WTC11 (cell line): ENCODE measurements around the gene TRIP10. TPM values are rescaled to one million over a fixed set of nuclear protein-coding genes. Genes with fewer than 3 reads are reported as not detected.

Source experiments
- ATAC-seq: fragments of 200-7000 bp; cut with Tn5 transposase; 2 replicates; pipeline ENCODE4 v1.10.0; 2021; ENCODE audit warnings: mild to moderate bottlenecking, moderate library complexity
- CTCF ChIA-PET: fragments of 300-600 bp; sonication (Branson Sonifier 250); formaldehyde crosslinking; loops from one replicate; lab custom pipeline; 2021; ENCODE audit warnings: antibody characterized with exemption; lab: Charles Lee
- POLR2A ChIA-PET: fragments of 350-600 bp; sonication (Branson Sonifier 250); formaldehyde crosslinking; loops from one replicate; lab custom pipeline; 2021; ENCODE audit warnings: antibody characterized with exemption; lab: Charles Lee
- DNase-seq: peaks from one replicate; pipeline ENCODE4 v3.0.0; 2021; ENCODE audit warnings: low spot score
- H3K27ac Mint-ChIP-seq: 2 replicates; pipeline ENCODE4 v1.8.0; 2021; ENCODE audit warnings: mixed read lengths
- H3K27me3 Mint-ChIP-seq: 2 replicates; pipeline ENCODE4 v1.8.0; 2021; ENCODE audit warnings: low read depth, mild to moderate bottlenecking, moderate library complexity, mixed read lengths
- H3K36me3 Mint-ChIP-seq: 2 replicates; pipeline ENCODE4 v1.8.0; 2021; ENCODE audit warnings: mixed read lengths
- H3K4me1 Mint-ChIP-seq: 2 replicates; pipeline ENCODE4 v1.8.0; 2022; ENCODE audit warnings: mixed read lengths
- H3K4me3 Mint-ChIP-seq: 2 replicates; pipeline ENCODE4 v1.8.0; 2021; ENCODE audit warnings: mild to moderate bottlenecking, moderate library complexity, mixed read lengths
- H3K9me3 Mint-ChIP-seq: 2 replicates; pipeline ENCODE4 v1.8.0; 2021; ENCODE audit warnings: mixed read lengths
- ARID4B ChIP-seq: sonication (generic); formaldehyde crosslinking; IDR thresholded peaks from 2 replicates; pipeline ENCODE4 v1.8.0; 2023; ENCODE audit warnings: missing genetic modification reagents, mild to moderate bottlenecking, borderline replicate concordance
- CBFB ChIP-seq: sonication (generic); formaldehyde crosslinking; IDR thresholded peaks from 2 replicates; pipeline ENCODE4 v1.8.1; 2022; ENCODE audit warnings: mild to moderate bottlenecking, low read depth, missing genetic modification reagents
- CDX4 ChIP-seq: fragments of 250-450 bp; sonication (Bioruptor Pico); IDR thresholded peaks from 2 replicates; pipeline ENCODE4 v1.9.0; 2021; ENCODE audit warnings: moderate library complexity, mild to moderate bottlenecking, inconsistent platforms, borderline replicate concordance
- CTCF ChIP-seq: fragments of 200-600 bp; IDR thresholded peaks from 2 replicates; pipeline ENCODE4 v1.8.0; 2022; ENCODE audit warnings: antibody characterized with exemption
- E2F4 ChIP-seq: sonication (generic); formaldehyde crosslinking; IDR thresholded peaks from 2 replicates; pipeline ENCODE4 v1.8.1; 2022; ENCODE audit warnings: low read depth, mild to moderate bottlenecking, moderate library complexity, missing genetic modification reagents, borderline replicate concordance
- GRHL2 ChIP-seq: fragments of 250-450 bp; sonication (Bioruptor Pico); IDR thresholded peaks from 2 replicates; pipeline ENCODE4 v1.8.0; 2022; ENCODE audit warnings: mild to moderate bottlenecking, moderate library complexity; ENCODE audit not compliant: insufficient replicate concordance, severe bottlenecking
- GTF2I ChIP-seq: fragments of 250-450 bp; sonication (Bioruptor Pico); conservative IDR thresholded peaks from 2 replicates; pipeline ENCODE4 v1.4.0; 2021; ENCODE audit warnings: mild to moderate bottlenecking
- HMGXB4 ChIP-seq: sonication (generic); formaldehyde crosslinking; IDR thresholded peaks from 2 replicates; pipeline ENCODE4 v1.8.1; 2023; ENCODE audit warnings: mild to moderate bottlenecking, moderate library complexity, missing genetic modification reagents
- IRF2 ChIP-seq: sonication (generic); formaldehyde crosslinking; IDR thresholded peaks from 2 replicates; pipeline ENCODE4 v1.8.0; 2022; ENCODE audit warnings: low read depth, missing genetic modification reagents, borderline replicate concordance
- KAT7 ChIP-seq: sonication (generic); formaldehyde crosslinking; IDR thresholded peaks from 2 replicates; pipeline ENCODE4 v1.8.1; 2023; ENCODE audit warnings: missing genetic modification reagents, mild to moderate bottlenecking, borderline replicate concordance
- MXD4 ChIP-seq: fragments of 250-450 bp; sonication (Bioruptor Pico); IDR thresholded peaks from 2 replicates; pipeline ENCODE4 v1.8.0; 2021; ENCODE audit warnings: mild to moderate bottlenecking, moderate library complexity, borderline replicate concordance
- NFATC4 ChIP-seq: fragments of 250-450 bp; sonication (Bioruptor Pico); IDR thresholded peaks from 2 replicates; pipeline ENCODE4 v1.9.0; 2021; ENCODE audit warnings: mild to moderate bottlenecking
- NR2C2 ChIP-seq: sonication (generic); formaldehyde crosslinking; IDR thresholded peaks from 2 replicates; pipeline ENCODE4 v1.8.0; 2022; ENCODE audit warnings: mild to moderate bottlenecking, missing genetic modification reagents
- NR3C1 ChIP-seq: sonication (generic); formaldehyde crosslinking; conservative IDR thresholded peaks from 2 replicates; pipeline ENCODE4 v1.8.1; 2023; ENCODE audit warnings: low read depth, mild to moderate bottlenecking, missing genetic modification reagents
- RORB ChIP-seq: fragments of 250-450 bp; sonication (Bioruptor Pico); IDR thresholded peaks from 2 replicates; pipeline ENCODE4 v1.9.0; 2021; ENCODE audit warnings: mild to moderate bottlenecking
- TP53 ChIP-seq: sonication (generic); formaldehyde crosslinking; IDR thresholded peaks from 2 replicates; pipeline ENCODE4 v1.8.1; 2023; ENCODE audit warnings: mild to moderate bottlenecking, missing genetic modification reagents
- ZNF263 ChIP-seq: sonication (generic); formaldehyde crosslinking; IDR thresholded peaks from 2 replicates; pipeline ENCODE4 v1.8.1; 2022; ENCODE audit warnings: low read depth, mild to moderate bottlenecking, moderate library complexity, missing genetic modification reagents
- total RNA-seq: library from RNA; stranded (reverse); gene quantifications from 3 replicates; pipeline ENCODE4 v1.2.3, GENCODE V29; 2021
- TF ChIP-seq, protein P1 (sequence below): sonication (generic); formaldehyde crosslinking; IDR thresholded peaks from 2 replicates; pipeline ENCODE4 v1.8.0; 2022; ENCODE audit warnings: missing genetic modification reagents
- TF ChIP-seq, protein P2 (sequence below): sonication (generic); formaldehyde crosslinking; IDR thresholded peaks from 2 replicates; pipeline ENCODE4 v1.8.1; 2023; ENCODE audit warnings: mild to moderate bottlenecking, missing genetic modification reagents, moderate library complexity

Gene TRIP10
- total RNA-seq, 1 experiment from 2014 or later, result 76.6 TPM

DNA sequence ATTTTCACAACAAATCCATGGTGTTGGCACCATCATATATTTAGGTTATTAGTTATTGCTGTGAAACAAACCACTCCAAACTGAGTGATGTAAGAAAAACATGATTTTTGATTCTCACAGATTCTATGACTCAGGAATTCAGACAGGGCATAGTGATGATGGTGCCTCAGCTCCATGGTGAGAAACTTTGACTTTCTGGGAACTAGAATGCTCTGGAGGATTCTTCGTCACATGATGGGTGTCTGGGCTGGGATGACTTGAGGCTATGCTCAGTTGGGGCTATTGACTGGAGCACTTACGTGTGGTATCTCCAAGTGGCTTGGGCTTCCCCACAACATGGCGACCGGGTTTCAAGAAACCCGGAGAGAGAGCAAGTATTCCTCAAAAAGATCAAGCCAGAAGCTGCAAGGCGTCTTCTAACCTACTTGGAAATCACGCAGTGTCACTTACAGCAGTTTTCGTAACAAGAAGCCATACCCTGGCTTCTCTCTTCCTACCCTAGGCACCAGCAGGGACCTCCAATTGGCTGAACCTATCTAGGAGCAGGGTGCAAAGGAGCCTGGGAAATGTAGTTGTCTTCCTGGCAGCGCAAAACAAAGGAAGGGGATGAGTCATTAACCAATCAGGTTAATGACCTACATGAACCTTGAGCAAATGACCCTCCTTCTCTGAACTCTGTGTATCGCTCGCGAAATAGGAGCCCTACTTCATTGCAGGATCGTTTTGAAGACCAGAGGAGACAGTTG, 55.4 kb downstream of the TRIP10 start (continued):
- TF ChIP-seq, protein P1, sequence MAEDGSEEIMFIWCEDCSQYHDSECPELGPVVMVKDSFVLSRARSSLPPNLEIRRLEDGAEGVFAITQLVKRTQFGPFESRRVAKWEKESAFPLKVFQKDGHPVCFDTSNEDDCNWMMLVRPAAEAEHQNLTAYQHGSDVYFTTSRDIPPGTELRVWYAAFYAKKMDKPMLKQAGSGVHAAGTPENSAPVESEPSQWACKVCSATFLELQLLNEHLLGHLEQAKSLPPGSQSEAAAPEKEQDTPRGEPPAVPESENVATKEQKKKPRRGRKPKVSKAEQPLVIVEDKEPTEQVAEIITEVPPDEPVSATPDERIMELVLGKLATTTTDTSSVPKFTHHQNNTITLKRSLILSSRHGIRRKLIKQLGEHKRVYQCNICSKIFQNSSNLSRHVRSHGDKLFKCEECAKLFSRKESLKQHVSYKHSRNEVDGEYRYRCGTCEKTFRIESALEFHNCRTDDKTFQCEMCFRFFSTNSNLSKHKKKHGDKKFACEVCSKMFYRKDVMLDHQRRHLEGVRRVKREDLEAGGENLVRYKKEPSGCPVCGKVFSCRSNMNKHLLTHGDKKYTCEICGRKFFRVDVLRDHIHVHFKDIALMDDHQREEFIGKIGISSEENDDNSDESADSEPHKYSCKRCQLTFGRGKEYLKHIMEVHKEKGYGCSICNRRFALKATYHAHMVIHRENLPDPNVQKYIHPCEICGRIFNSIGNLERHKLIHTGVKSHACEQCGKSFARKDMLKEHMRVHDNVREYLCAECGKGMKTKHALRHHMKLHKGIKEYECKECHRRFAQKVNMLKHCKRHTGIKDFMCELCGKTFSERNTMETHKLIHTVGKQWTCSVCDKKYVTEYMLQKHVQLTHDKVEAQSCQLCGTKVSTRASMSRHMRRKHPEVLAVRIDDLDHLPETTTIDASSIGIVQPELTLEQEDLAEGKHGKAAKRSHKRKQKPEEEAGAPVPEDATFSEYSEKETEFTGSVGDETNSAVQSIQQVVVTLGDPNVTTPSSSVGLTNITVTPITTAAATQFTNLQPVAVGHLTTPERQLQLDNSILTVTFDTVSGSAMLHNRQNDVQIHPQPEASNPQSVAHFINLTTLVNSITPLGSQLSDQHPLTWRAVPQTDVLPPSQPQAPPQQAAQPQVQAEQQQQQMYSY (CRISPR knock-in tag), result no peak
- no peak for TF ChIP-seq GRHL2 (CRISPR knock-in tag)
- no peak for TF ChIP-seq KAT7
- no peak for TF ChIP-seq NR2C2
- TF ChIP-seq RORB (CRISPR knock-in tag), result no peak
- no peak for TF ChIP-seq CBFB (CRISPR knock-in tag)
- no peak for TF ChIP-seq CTCF
- no peak for TF ChIP-seq NR3C1 (CRISPR knock-in tag)
- TF ChIP-seq MXD4 (CRISPR knock-in tag), result no peak
- TF ChIP-seq ARID4B (CRISPR knock-in tag), result no peak
- TF ChIP-seq, protein P2, sequence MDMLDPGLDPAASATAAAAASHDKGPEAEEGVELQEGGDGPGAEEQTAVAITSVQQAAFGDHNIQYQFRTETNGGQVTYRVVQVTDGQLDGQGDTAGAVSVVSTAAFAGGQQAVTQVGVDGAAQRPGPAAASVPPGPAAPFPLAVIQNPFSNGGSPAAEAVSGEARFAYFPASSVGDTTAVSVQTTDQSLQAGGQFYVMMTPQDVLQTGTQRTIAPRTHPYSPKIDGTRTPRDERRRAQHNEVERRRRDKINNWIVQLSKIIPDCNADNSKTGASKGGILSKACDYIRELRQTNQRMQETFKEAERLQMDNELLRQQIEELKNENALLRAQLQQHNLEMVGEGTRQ (CRISPR knock-in tag), result no peak
- TF ChIP-seq IRF2 (CRISPR knock-in tag), result no peak
- TF ChIP-seq TP53 (CRISPR knock-in tag), result no peak
- no peak for TF ChIP-seq GTF2I (CRISPR knock-in tag)

DNA sequence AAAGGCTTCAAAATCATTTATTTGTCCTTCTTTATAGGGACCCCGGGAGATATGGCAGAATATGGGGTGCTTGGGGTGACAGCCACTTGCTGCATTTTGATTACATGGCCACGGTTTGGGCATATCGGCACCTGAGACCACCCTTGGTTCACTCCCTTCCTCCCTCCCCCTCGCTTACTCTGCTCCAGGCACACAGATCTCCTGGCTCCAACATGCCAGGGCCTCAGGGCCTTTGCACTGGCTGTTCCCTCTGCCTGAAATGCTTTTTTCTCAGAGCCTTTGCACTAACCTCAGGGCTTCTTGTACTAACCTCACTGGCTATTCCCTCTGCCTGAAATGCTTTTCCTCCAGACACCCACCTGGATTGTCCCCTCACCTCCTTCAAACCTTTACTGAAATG, 56.8 kb downstream of the TRIP10 start:
- H3K36me3 Mint-ChIP-seq, result peaks cover 35% of the 10 kb centered on the region
- peaks cover 14% of the 10 kb centered on the region for H3K27me3 Mint-ChIP-seq
- no peak for DNase-seq
- no peak for ATAC-seq
- peaks cover 6% of the 10 kb centered on the region for H3K4me1 Mint-ChIP-seq
- ChIA-PET CTCF (no interaction called here), POLR2A (no interaction called here)
- no peak overlapping the region for H3K4me3 Mint-ChIP-seq
- no peak overlapping the region for H3K27ac Mint-ChIP-seq
- peaks cover 47% of the 10 kb centered on the region for H3K9me3 Mint-ChIP-seq
- TF ChIP-seq NFATC4 (CRISPR knock-in tag) (no peak), E2F4 (CRISPR knock-in tag) (no peak), ZNF263 (CRISPR knock-in tag) (no peak), HMGXB4 (no peak), GRHL2 (CRISPR knock-in tag) (no peak), CDX4 (CRISPR knock-in tag) (no peak)
